Uterus (tissue), 2 donors: ENCODE measurements around the gene C14orf119.

ENCODE experiments used
- POLR2A ChIP-seq, 2 donors: fragments of 450-650 bp; IDR thresholded peaks; one replicate each; pipeline ENCODE4 v1.6.1; 2016; ENCODE audit warnings: antibody characterized with exemption in 2 of 2, mild to moderate bottlenecking in 1 of 2, moderate library complexity in 1 of 2
- TF ChIP-seq, protein P1 (sequence below), 4 experiments: fragments of 200-600 bp in 2 of 4; fragments of 450-650 bp in 2 of 4; sonication (generic) in 2 of 4; IDR thresholded peaks; one replicate each; pipeline ENCODE4 v1.5.1; 2016 to 2019; ENCODE audit warnings: antibody characterized with exemption in 4 of 4, mild to moderate bottlenecking in 2 of 4, moderate library complexity in 1 of 4

- TF ChIP-seq, protein P1, sequence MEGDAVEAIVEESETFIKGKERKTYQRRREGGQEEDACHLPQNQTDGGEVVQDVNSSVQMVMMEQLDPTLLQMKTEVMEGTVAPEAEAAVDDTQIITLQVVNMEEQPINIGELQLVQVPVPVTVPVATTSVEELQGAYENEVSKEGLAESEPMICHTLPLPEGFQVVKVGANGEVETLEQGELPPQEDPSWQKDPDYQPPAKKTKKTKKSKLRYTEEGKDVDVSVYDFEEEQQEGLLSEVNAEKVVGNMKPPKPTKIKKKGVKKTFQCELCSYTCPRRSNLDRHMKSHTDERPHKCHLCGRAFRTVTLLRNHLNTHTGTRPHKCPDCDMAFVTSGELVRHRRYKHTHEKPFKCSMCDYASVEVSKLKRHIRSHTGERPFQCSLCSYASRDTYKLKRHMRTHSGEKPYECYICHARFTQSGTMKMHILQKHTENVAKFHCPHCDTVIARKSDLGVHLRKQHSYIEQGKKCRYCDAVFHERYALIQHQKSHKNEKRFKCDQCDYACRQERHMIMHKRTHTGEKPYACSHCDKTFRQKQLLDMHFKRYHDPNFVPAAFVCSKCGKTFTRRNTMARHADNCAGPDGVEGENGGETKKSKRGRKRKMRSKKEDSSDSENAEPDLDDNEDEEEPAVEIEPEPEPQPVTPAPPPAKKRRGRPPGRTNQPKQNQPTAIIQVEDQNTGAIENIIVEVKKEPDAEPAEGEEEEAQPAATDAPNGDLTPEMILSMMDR (IDR thresholded peaks at IDR 0.05), result no peak
- no peak for TF ChIP-seq POLR2A (IDR thresholded peaks at IDR 0.05)
Measured at GRCh38 chr14:23104591-23105347, 9.5 kb downstream of the C14orf119 start, which contains the start of gene CIROP.
